ENCODE data around the gene TNFRSF11A.

Gene TNFRSF11A

DNA sequence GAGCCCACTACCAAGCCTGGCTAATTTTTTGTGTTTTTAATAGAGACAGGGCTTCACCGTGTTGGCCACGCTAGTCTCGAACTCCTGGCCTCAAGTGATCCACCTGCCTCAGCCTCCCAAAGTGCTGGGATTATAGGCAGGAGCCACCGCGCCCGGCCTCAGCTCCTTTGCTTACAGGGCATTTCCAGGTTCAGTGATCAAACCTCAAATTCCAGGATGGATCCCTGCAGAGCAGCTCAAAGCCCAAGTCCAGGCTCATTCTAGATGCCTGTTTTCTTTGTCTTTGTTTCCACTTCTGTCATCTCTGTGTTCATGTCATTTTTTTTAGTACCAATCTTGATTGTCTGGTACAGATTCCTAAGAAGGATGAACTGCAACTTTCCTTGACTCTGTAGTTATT is 41.9 kb downstream of the TNFRSF11A start:
- TF ChIP-seq, protein P1, sequence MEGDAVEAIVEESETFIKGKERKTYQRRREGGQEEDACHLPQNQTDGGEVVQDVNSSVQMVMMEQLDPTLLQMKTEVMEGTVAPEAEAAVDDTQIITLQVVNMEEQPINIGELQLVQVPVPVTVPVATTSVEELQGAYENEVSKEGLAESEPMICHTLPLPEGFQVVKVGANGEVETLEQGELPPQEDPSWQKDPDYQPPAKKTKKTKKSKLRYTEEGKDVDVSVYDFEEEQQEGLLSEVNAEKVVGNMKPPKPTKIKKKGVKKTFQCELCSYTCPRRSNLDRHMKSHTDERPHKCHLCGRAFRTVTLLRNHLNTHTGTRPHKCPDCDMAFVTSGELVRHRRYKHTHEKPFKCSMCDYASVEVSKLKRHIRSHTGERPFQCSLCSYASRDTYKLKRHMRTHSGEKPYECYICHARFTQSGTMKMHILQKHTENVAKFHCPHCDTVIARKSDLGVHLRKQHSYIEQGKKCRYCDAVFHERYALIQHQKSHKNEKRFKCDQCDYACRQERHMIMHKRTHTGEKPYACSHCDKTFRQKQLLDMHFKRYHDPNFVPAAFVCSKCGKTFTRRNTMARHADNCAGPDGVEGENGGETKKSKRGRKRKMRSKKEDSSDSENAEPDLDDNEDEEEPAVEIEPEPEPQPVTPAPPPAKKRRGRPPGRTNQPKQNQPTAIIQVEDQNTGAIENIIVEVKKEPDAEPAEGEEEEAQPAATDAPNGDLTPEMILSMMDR (IDR thresholded peaks at IDR 0.05; ENCODE audit: insufficient read depth, low read depth, low read length, missing control alignments) = no peak
- no peak for DNase-seq (ENCODE audit: low read depth)
- no peak overlapping the region for H3K4me3 ChIP-seq (ENCODE audit: low read length)

DNA sequence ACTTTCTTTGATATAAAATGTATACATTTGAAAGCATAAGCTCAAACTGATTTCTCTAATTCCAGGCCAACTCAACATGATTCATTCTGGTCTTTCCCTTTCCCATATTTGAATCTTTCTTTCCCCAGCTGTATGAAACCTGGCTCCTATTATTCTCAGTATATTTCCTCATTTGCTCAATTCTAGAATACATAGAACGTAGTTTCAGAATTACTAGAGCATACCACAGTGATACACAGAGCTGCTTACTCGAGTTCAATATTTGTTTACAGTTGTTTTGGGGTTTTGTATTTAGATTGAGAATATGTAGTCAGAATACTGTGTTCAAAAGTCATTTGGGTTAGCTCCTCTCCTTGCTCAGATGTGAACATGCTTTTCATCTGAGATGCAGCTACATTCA is 43.0 kb downstream of the TNFRSF11A start:
- TF ChIP-seq, protein P1 (IDR thresholded peaks at IDR 0.05; ENCODE audit: insufficient read depth, low read depth, low read length, missing control alignments) = no peak
- DNase-seq (ENCODE audit: low read depth) = no peak
- no peak overlapping the region for H3K4me3 ChIP-seq (ENCODE audit: low read length)

DNA sequence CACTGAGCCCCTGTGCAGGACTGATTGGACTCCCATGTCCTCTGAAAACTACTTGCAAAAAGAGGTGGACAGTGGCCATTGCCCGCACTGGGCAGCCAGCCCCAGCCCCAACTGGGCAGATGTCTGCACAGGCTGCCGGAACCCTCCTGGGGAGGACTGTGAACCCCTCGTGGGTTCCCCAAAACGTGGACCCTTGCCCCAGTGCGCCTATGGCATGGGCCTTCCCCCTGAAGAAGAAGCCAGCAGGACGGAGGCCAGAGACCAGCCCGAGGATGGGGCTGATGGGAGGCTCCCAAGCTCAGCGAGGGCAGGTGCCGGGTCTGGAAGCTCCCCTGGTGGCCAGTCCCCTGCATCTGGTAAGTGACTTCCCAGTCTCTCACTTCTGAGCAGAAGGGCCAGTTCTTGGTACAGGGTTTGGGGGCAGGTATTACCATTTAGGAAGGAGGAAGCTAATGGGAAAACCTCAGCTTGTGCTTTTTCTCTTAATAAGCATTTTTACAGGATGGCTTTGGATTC is 44.1 kb downstream of the TNFRSF11A start:
- H3K4me3 ChIP-seq (ENCODE audit: low read length) = no peak overlapping the region
- TF ChIP-seq, protein P1 (IDR thresholded peaks at IDR 0.05; ENCODE audit: insufficient read depth, low read depth, low read length, missing control alignments) = no peak
- no peak for DNase-seq (ENCODE audit: low read depth)

DNA sequence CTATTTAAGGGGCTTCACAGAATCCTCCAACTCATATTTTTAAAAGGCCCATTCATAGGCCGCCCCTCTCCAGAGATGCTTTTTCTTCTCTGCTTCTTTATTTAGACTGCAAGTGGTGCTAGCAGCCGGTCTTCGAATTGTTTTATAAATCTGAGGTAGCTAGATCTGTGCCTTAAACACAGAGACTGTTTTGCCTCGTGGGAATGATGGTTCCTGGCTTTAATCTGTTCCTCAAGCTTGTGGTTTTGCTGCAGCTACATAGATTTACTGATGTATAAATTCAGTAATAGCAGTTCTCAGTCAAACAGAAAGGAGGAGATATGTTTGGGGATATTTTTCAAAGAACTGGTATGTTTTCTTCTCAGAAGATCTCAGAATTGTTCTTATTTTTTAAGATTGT is 45.3 kb downstream of the TNFRSF11A start:
- TF ChIP-seq, protein P1 (IDR thresholded peaks at IDR 0.05; ENCODE audit: insufficient read depth, low read depth, low read length, missing control alignments) = no peak
- no peak for DNase-seq (ENCODE audit: low read depth)
- H3K4me3 ChIP-seq (ENCODE audit: low read length) = no peak overlapping the region

DNA sequence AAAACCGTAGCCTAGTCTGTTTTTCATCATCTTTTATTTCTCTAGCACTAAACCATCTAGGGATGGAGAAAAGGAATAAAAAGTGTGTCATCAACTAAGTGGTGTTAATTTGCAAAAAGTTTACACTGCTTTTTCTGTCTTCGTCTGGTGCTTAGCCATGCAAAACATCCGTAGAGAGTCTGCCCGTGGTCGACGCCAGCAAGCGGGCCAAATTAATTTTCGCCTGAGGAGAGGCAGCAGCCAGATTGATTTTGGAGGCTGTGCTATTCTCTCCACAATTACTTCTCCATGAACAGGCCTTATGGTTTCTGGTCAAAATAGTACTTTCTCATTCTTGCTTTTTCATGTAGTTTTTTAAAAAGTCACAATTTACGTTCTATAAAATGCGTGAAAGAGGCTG is 46.3 kb downstream of the TNFRSF11A start:
- TF ChIP-seq, protein P1 (IDR thresholded peaks at IDR 0.05; ENCODE audit: insufficient read depth, low read depth, low read length, missing control alignments) = no peak
- no peak overlapping the region for H3K4me3 ChIP-seq (ENCODE audit: low read length)
- no peak for DNase-seq (ENCODE audit: low read depth)

DNA sequence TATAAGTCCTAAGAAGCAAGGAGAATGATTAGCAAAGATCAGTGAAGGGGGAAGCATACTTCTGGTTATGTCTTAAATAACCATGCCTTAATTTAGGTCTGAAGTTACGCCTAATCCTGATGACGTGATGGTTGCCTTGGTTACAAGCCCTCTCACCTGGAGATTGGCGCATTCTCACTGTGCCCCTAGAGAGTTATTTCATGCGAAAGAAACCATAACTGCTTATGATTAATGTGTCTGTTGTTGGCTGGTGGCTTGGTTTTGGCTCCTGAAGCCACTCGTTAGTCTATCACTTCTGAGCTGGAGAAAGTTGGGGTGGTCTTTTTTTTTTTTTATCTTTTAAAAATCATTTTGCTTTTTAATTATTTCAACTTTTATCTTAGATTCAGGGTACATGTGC is 47.0 kb downstream of the TNFRSF11A start:
- TF ChIP-seq, protein P1 (IDR thresholded peaks at IDR 0.05; ENCODE audit: insufficient read depth, low read depth, low read length, missing control alignments) = no peak
- H3K4me3 ChIP-seq (ENCODE audit: low read length) = no peak overlapping the region

DNA sequence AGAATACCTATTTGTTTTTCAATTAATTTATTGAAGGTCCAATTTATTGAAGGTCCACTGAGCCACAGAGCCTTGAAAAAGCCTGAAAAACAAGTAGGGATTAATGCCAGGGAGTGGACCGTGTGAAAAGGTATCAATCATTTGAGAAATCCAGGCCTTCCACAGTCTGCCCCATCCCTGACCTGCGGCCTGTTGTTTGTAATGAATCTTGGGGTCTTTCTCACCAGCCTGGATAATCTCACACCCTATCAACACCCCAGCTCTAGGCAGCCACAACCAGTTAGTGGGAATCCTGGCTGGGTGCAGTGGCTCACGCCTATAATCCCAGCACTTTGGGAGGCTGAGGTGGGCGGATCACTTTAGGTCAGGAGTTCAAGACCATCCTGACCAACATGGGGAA is 47.8 kb downstream of the TNFRSF11A start:
- no peak for DNase-seq (ENCODE audit: low read depth)
- TF ChIP-seq, protein P1 (IDR thresholded peaks at IDR 0.05; ENCODE audit: insufficient read depth, low read depth, low read length, missing control alignments) = no peak
- no peak overlapping the region for H3K4me3 ChIP-seq (ENCODE audit: low read length)

More for the DNA sequence above, 47.0 kb downstream of the TNFRSF11A start:
- DNase-seq (ENCODE audit: low read depth) = no peak

All from epithelial cell of esophagus (primary cell).